Right ventricle myocardium inferior (tissue), 1 donor: ENCODE results near the gene PCYT2. TPM values are rescaled to one million over a fixed set of nuclear protein-coding genes. Genes with fewer than 3 reads are reported as not detected.
"Not testable (repeated sequence)": the region's sequence is repeated elsewhere in the genome, so short reads cannot be mapped to it uniquely, and the experiment has no call there.

ENCODE experiments used
- ATAC-seq: fragments of 200-7000 bp; cut with Tn5 transposase; one replicate; pipeline ENCODE4 v1.9.1; 2020; ENCODE audit warnings: mild to moderate bottlenecking, moderate library complexity
- DNase-seq: peaks from one replicate; pipeline ENCODE4 v3.0.0; 2021; ENCODE audit errors: missing footprints
- intact Hi-C: fragments of 100-400 bp; cut with DNase I; formaldehyde crosslinking; loops from one replicate; pipeline ENCODE4 v1.11.0; 2022
- total RNA-seq: library from RNA; stranded (reverse); fragmentation: NEBNext Ultra II Directional; extraction: Animal tissue kit (Norgen Biotek cat#: 25700); gene quantifications from one replicate; pipeline ENCODE4 v1.2.1, GENCODE V29; 2021
- donor health status: DM: no; HTN: yes; CAD: no; lungs with severe emphysema.

Gene PCYT2
- total RNA-seq, 1 donor from 2014 or later, result 31.0 TPM

- DNase-seq, result no peak
- intact Hi-C loops, result no loop called here
- ATAC-seq, result no peak
Observed at GRCh38 chr17:81918832-81919545, 7.8 kb upstream of the PCYT2 start.

- DNase-seq, intact Hi-C loops: not testable (repeated sequence)
- peak; percentile 23 for ATAC-seq
Observed at GRCh38 chr17:81918333-81918669, 7.1 kb upstream of the PCYT2 start.

- ATAC-seq (peak; percentile 72), DNase-seq (peak; percentile 88)
- intact Hi-C loops, result no loop called here
Observed at GRCh38 chr17:81917565-81918332, 6.5 kb upstream of the PCYT2 start, which contains the start of gene SIRT7. Gene SIRT7 (minus strand): TSS chr17:81918176. CDS start chr17:81918131, 45 bp downstream.

GRCh38 chr17:81916234-81917001, 5.2 kb upstream of the PCYT2 start:
- DNase-seq (no peak), ATAC-seq (no peak)
- intact Hi-C loops, result no loop called here

- DNase-seq (no peak), ATAC-seq (no peak)
- intact Hi-C loops, result no loop called here
Observed at GRCh38 chr17:81915331-81915730, 4.1 kb upstream of the PCYT2 start.

- intact Hi-C loops, result no loop called here
- no peak for ATAC-seq
- no peak for DNase-seq
Observed at GRCh38 chr17:81914103-81914850, 3.1 kb upstream of the PCYT2 start.

- no peak for ATAC-seq
- intact Hi-C loops, result no loop called here
- DNase-seq, result no peak
Observed at GRCh38 chr17:81913394-81914102, 2.3 kb upstream of the PCYT2 start.

GRCh38 chr17:81912441-81913309, 1.5 kb upstream of the PCYT2 start:
- ATAC-seq (no peak), DNase-seq (no peak)
- intact Hi-C loops, result no loop called here

- DNase-seq (no peak), ATAC-seq (no peak)
- intact Hi-C loops, result no loop called here
Observed at GRCh38 chr17:81911969-81912368, 770 bp upstream of the PCYT2 start.

- intact Hi-C loops, result no loop called here
Observed at GRCh38 chr17:81910840-81911276, 341 bp downstream of the PCYT2 start.

GRCh38 chr17:81909966-81910839, 996 bp downstream of the PCYT2 start:
- ATAC-seq (no peak), DNase-seq (no peak)
- intact Hi-C loops, result no loop called here

More at GRCh38 chr17:81910840-81911276, 341 bp downstream of the PCYT2 start:
- peak; percentile 6 for ATAC-seq
- DNase-seq, result no peak

- no peak for ATAC-seq
- DNase-seq, result no peak
- intact Hi-C loops, result no loop called here
Observed at GRCh38 chr17:81909231-81909630, 2.0 kb downstream of the PCYT2 start.

- intact Hi-C loops, result no loop called here
- ATAC-seq (no peak), DNase-seq (no peak)
Observed at GRCh38 chr17:81908793-81909192, 2.4 kb downstream of the PCYT2 start.

GRCh38 chr17:81907219-81908145, 3.7 kb downstream of the PCYT2 start:
- intact Hi-C loops, result no loop called here
- ATAC-seq (no peak), DNase-seq (peak; percentile 48)

- ATAC-seq, result no peak
- DNase-seq, result peak; percentile 18
- intact Hi-C loops, result no loop called here
Observed at GRCh38 chr17:81906476-81907218, 4.6 kb downstream of the PCYT2 start.
